ENCODE results near the gene SHISA7. TPM values are rescaled to one million over a fixed set of nuclear protein-coding genes. Genes with fewer than 3 reads are reported as not detected.

Gene SHISA7
- total RNA-seq = not detected

GRCh38 chr19:55443045-55443823 lies at the start of gene SHISA7:
TSS of gene SHISA7 (minus strand) at chr19:55443300. CDS start at chr19:55442863, 437 bp downstream.

GRCh38 chr19:55487924-55488687 lies 45.0 kb upstream of the SHISA7 start, which contains the start of gene SSC5D:
TSS of gene SSC5D (plus strand) at chr19:55488436. CDS start at chr19:55488590, 154 bp downstream.

GRCh38 chr19:55484593-55485438 lies 41.7 kb upstream of the SHISA7 start, which contains the start of gene NAT14:
TSS of gene NAT14 (plus strand) at chr19:55485188. CDS start at chr19:55485709, 521 bp downstream.

GRCh38 chr19:55476100-55476775 lies 33.1 kb upstream of the SHISA7 start, which contains the start of gene ZNF628:
TSS of gene ZNF628 (plus strand) at chr19:55476617. CDS start at chr19:55479911, 3,294 bp downstream.

GRCh38 chr19:55464662-55465054 lies 21.6 kb upstream of the SHISA7 start, which contains the start of gene C19orf85:
TSS of gene C19orf85 (minus strand) at chr19:55464751. CDS start at chr19:55464554, 197 bp downstream.

GRCh38 chr19:55461259-55461973 lies 18.3 kb upstream of the SHISA7 start, which contains the start of gene ISOC2:
TSS of gene ISOC2 (minus strand) at chr19:55461642. CDS start at chr19:55456486, 5,156 bp downstream.

GRCh38 chr19:55407550-55407799 lies 35.6 kb downstream of the SHISA7 start, which contains the start of gene UBE2S:
TSS of gene UBE2S (minus strand) at chr19:55407788. CDS start at chr19:55407589, 199 bp downstream.

GRCh38 chr19:55385724-55386492 lies 57.2 kb downstream of the SHISA7 start, which contains the start of gene RPL28:
TSS of gene RPL28 (plus strand) at chr19:55385932. CDS start at chr19:55386358, 426 bp downstream.

GRCh38 chr19:55384131-55384919 lies 58.8 kb downstream of the SHISA7 start, which contains the start of gene TMEM238:
TSS of gene TMEM238 (minus strand) at chr19:55384292. CDS start at chr19:55384259, 33 bp downstream.

Other genes starting within 250 kb of the SHISA7 start
- not detected for gene PTPRH, start 233.8 kb downstream of the SHISA7 start, total RNA-seq
- gene TMEM86B, start 214.5 kb downstream of the SHISA7 start, total RNA-seq = 10 to 100 TPM; 11.7 to 14.0 TPM
- 100 to 1,000 TPM; 179 to 181 TPM for gene PPP6R1, start 184.3 kb downstream of the SHISA7 start, total RNA-seq
- gene HSPBP1, start 163.2 kb downstream of the SHISA7 start, total RNA-seq = 10 to 100 TPM; 23.0 to 25.5 TPM
- gene BRSK1, start 159.3 kb downstream of the SHISA7 start, total RNA-seq = 1 to 10 TPM; 4.0 to 5.9 TPM
- gene TMEM150B, start 118.0 kb downstream of the SHISA7 start, total RNA-seq = under 1 TPM in 1 of 2 experiments, not detected in 1; 0.29 TPM
- 10 to 100 TPM; 24.2 to 25.6 TPM for gene KMT5C, start 103.4 kb downstream of the SHISA7 start, total RNA-seq
- under 1 TPM in 1 of 2 experiments, not detected in 1; 0.14 TPM for gene COX6B2, start 88.6 kb downstream of the SHISA7 start, total RNA-seq
- not detected for gene GARIN5B, start 80.0 kb downstream of the SHISA7 start, total RNA-seq
- under 1 TPM; 0.15 to 0.29 TPM for gene IL11, start 72.8 kb downstream of the SHISA7 start, total RNA-seq
- not detected for gene TMEM190, start 66.5 kb downstream of the SHISA7 start, total RNA-seq
- 10 to 100 TPM; 28.2 to 31.1 TPM for gene TMEM238, start 59.0 kb downstream of the SHISA7 start, total RNA-seq
- gene RPL28, start 57.4 kb downstream of the SHISA7 start, total RNA-seq = 1,000 to 10,000 TPM; 3,962 to 3,998 TPM
- 100 to 1,000 TPM; 146 to 148 TPM for gene UBE2S, start 35.5 kb downstream of the SHISA7 start, total RNA-seq
- 10 to 100 TPM; 15.7 to 16.6 TPM for gene ISOC2, start 18.3 kb upstream of the SHISA7 start, total RNA-seq
- not detected for gene C19orf85, start 21.5 kb upstream of the SHISA7 start, total RNA-seq
- gene ZNF628, start 33.3 kb upstream of the SHISA7 start, total RNA-seq = 10 to 100 TPM in 1 of 2 experiments, 1 to 10 TPM in 1; 8.2 to 11.3 TPM
- gene NAT14, start 41.9 kb upstream of the SHISA7 start, total RNA-seq = 1 to 10 TPM; 8.7 to 8.8 TPM
- under 1 TPM; 0.12 to 0.53 TPM for gene SSC5D, start 45.1 kb upstream of the SHISA7 start, total RNA-seq
- not detected for gene SBK2, start 93.8 kb upstream of the SHISA7 start, total RNA-seq
- gene SBK3, start 102.2 kb upstream of the SHISA7 start, total RNA-seq = not detected
- gene ZNF579, start 137.5 kb upstream of the SHISA7 start, total RNA-seq = 1 to 10 TPM; 6.4 to 7.8 TPM
- 10 to 100 TPM; 14.7 to 16.3 TPM for gene FIZ1, start 156.2 kb upstream of the SHISA7 start, total RNA-seq
- 10 to 100 TPM; 33.7 to 35.0 TPM for gene ZNF524, start 157.0 kb upstream of the SHISA7 start, total RNA-seq
- 10 to 100 TPM; 16.1 to 16.2 TPM for gene ZNF865, start 162.3 kb upstream of the SHISA7 start, total RNA-seq
- 1 to 10 TPM; 7.2 to 8.1 TPM for gene ZNF784, start 181.3 kb upstream of the SHISA7 start, total RNA-seq
- gene ZNF580, start 197.7 kb upstream of the SHISA7 start, total RNA-seq = 10 to 100 TPM; 41.8 to 50.6 TPM
- gene ZNF581, start 200.3 kb upstream of the SHISA7 start, total RNA-seq = 10 to 100 TPM; 39.1 to 39.3 TPM
- gene CCDC106, start 204.9 kb upstream of the SHISA7 start, total RNA-seq = 1 to 10 TPM; 8.8 to 8.9 TPM
- gene U2AF2, start 211.7 kb upstream of the SHISA7 start, total RNA-seq = 100 to 1,000 TPM; 221 to 225 TPM
- 10 to 100 TPM; 55.7 to 56.8 TPM for gene EPN1, start 231.9 kb upstream of the SHISA7 start, total RNA-seq